Gastrocnemius medialis (tissue), 4 donors: ENCODE data around the gene EDEM1. TPM values are rescaled to one million over a fixed set of nuclear protein-coding genes. Genes with fewer than 3 reads are reported as not detected.

Experiments used
- ATAC-seq, 2 donors: fragments of 150-250 bp; one replicate each; pipeline ENCODE4 v1.9.1; 2016
- DNase-seq, 2 donors: peaks; one replicate each; pipeline ENCODE4 v3.0.0-alpha.2; 2019
- H3K27ac ChIP-seq, 4 donors: fragments of 200-600 bp; sonication (generic); 1 replicate in 1 of 4; 2 replicates in 3 of 4; pipeline ENCODE4 v1.5.1; 2016 to 2018; ENCODE audit warnings: mild to moderate bottlenecking in 2 of 4, moderate library complexity in 1 of 4
- H3K27me3 ChIP-seq, 3 donors: fragments of 200-600 bp; sonication (generic) in 2 of 3; 1 replicate in 1 of 3; 2 replicates in 2 of 3; pipeline versions ENCODE4 v1.5.1 to v1.6.0; 2016 to 2019; ENCODE audit warnings: mild to moderate bottlenecking in 1 of 3, moderate library complexity in 1 of 3
- H3K36me3 ChIP-seq, 2 donors: fragments of 200-600 bp; sonication (generic) in 1 of 2; one replicate each; pipeline ENCODE4 v1.5.1; 2017 to 2018
- H3K4me1 ChIP-seq, 2 donors: fragments of 200-600 bp; sonication (generic) in 1 of 2; one replicate each; pipeline ENCODE4 v1.5.1; 2016 to 2017; ENCODE audit warnings: mild to moderate bottlenecking in 2 of 2
- H3K4me3 ChIP-seq, 4 donors: fragments of 200-600 bp; sonication (generic) in 3 of 4; 1 replicate in 1 of 4; 2 replicates in 3 of 4; pipeline ENCODE4 v1.5.1; 2016 to 2019; ENCODE audit warnings: mild to moderate bottlenecking in 2 of 4
- H3K9me3 ChIP-seq, 3 donors: fragments of 200-600 bp; sonication (generic) in 2 of 3; 1 replicate in 1 of 3; 2 replicates in 2 of 3; pipeline ENCODE4 v1.5.1; 2016 to 2019
- CTCF ChIP-seq, 5 experiments: fragments of 450-650 bp in 3 of 5; fragments of 200-600 bp in 2 of 5; sonication (generic) in 2 of 5; IDR thresholded peaks in 4 of 5; conservative IDR thresholded peaks in 1 of 5; 1 replicate in 4 of 5; 2 replicates in 1 of 5; pipeline ENCODE4 v1.5.1; 2016 to 2019; ENCODE audit warnings: antibody characterized with exemption in 5 of 5, mild to moderate bottlenecking in 3 of 5, moderate library complexity in 3 of 5
- POLR2A ChIP-seq, 2 donors: fragments of 450-650 bp; IDR thresholded peaks; one replicate each; pipeline ENCODE4 v1.6.1; 2017; ENCODE audit warnings: antibody characterized with exemption in 2 of 2, mild to moderate bottlenecking in 2 of 2, moderate library complexity in 2 of 2
- in situ Hi-C, 4 donors: fragments of 200-750 bp; cut with MboI; loops; one replicate each; pipeline versions ENCODE4 v1.15.0 to v1.8.0; 2017; ENCODE audit warnings: low sequenced_read_pairs in 4 of 4
- intact Hi-C: fragments of 100-400 bp; cut with DNase I; formaldehyde crosslinking; loops from one replicate; pipeline ENCODE4 v1.15.1; 2023; ENCODE audit warnings: low total_unique reads
- total RNA-seq, 4 donors: library from RNA; depleted of rRNA; stranded (reverse); fragments of >200 nt; gene quantifications; one replicate each; pipeline versions ENCODE4 v1.1.0 to v1.2.3, GENCODE V29; 2016

Gene EDEM1
- total RNA-seq, 4 donors from 2014 or later = 7.8 to 12.3 (median 11.4) TPM

DNA sequence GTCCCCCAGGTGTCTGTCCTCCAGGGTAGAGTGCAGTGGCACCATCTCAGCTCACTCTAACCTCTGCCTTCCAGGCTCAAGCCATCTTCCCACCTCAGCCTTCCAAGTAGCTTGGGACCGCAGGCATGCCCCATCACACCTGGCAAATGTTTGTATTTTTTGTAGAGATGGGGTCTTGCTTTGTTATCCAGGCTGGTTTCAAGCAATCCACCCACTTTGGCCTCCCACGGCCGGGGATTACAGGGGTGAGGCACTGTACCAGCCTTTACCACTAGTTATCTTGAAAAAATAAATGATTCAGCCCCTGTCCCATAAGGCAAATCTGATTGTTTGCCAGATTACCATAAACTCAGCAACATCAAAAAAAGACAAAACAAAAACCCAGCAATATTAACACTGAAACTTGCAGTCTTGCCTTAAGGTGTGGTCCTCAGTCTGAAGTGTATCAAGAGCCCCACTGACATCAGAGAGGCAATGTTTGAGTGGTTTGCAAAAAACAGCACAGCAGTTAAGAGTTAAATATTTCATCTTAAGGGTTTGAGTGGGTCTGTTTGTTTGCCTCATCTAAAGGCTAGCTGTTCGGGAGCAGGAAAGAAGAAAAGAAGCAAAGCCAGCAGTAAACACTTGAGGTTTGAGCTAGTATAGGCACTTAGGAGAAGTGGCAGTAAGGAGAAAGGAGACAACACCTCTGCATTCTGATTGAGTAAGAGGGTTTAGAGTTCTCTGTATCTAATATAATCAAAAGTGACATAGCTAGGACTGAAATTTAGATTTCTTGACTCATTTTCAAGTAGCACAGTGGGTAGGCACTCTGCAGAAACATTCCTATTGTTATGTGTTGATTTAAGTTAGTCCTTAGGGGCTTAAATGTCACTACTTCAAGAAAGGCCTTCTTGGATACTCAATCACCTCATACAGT, 26.3 kb upstream of the EDEM1 start:
- ATAC-seq (no peak), DNase-seq (no peak)
- in situ Hi-C loops (no loop called here), intact Hi-C loops (no loop called here)
- H3K27me3 ChIP-seq = no peaks in the 10 kb centered on the region
- H3K36me3 ChIP-seq = no peaks in the 10 kb centered on the region
- peak overlapping the region in 1 of 4 donors; percentile 49 for H3K27ac ChIP-seq
- H3K4me3 ChIP-seq = no peak overlapping the region
- H3K9me3 ChIP-seq = no peaks in the 10 kb centered on the region
- TF ChIP-seq CTCF (IDR thresholded peaks at IDR 0.05 in 4 of 5, conservative IDR thresholded peaks at IDR 0.05 in 1 of 5) (no peak), POLR2A (IDR thresholded peaks at IDR 0.05) (no peak)
- peaks cover 66 to 81% of the 10 kb centered on the region in 2 donors for H3K4me1 ChIP-seq

DNA sequence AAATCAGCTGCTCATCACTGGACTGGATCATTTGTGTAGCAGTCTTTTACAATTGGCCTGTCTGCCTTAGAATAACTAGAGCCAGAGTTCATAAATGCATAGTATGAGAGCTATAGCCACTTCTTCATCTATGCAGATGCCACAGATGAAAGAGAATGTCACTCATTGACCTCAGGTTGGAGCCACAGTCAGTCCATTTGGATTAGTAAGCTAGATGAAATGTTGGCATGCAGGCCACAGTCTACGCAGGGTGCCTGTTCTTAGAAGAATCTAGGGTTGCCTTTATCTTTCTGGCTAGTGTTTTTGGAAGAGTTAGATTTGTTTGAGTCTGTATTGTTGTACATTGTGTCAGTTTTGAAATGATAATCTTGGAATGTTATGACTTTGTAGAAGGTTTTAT, 25.4 kb upstream of the EDEM1 start:
- in situ Hi-C loops (no loop called here), intact Hi-C loops (no loop called here)
- Histone ChIP-seq H3K27ac (peak overlapping the region in 1 of 4 donors; percentile 49), H3K4me3 (no peak overlapping the region), H3K4me1 (peaks cover 73 to 81% of the 10 kb centered on the region in 2 donors), H3K36me3 (no peaks in the 10 kb centered on the region), H3K27me3 (no peaks in the 10 kb centered on the region), H3K9me3 (no peaks in the 10 kb centered on the region)
- TF ChIP-seq CTCF (IDR thresholded peaks at IDR 0.05 in 4 of 5, conservative IDR thresholded peaks at IDR 0.05 in 1 of 5) (no peak), POLR2A (IDR thresholded peaks at IDR 0.05) (no peak)
- DNase-seq = no peak
- ATAC-seq = peak in 1 of 2 donors; percentile 21

GRCh38 chr3:5165698-5166097, 21.8 kb upstream of the EDEM1 start:
- H3K36me3 ChIP-seq = peaks cover 0 to 3% of the 10 kb centered on the region in 2 donors
- ATAC-seq = peak; percentile 97 to 98
- peaks cover 65 to 80% of the 10 kb centered on the region in 2 donors for H3K4me1 ChIP-seq
- H3K27me3 ChIP-seq = no peaks in the 10 kb centered on the region
- no peaks in the 10 kb centered on the region for H3K9me3 ChIP-seq
- peak in 1 of 2 donors; percentile 33 for DNase-seq
- peak overlapping the region; percentile 51 to 86 (median 67) for H3K27ac ChIP-seq
- intact Hi-C loops (loop anchor here (2.0 kb wide), 2 partner anchors 21 to 43 kb away; partner anchors contain the start of genes ARL8B and EDEM1), in situ Hi-C loops (no loop called here)
- TF ChIP-seq CTCF (IDR thresholded peaks at IDR 0.05 in 4 of 5, conservative IDR thresholded peaks at IDR 0.05 in 1 of 5) (no peak), POLR2A (IDR thresholded peaks at IDR 0.05) (no peak)
- H3K4me3 ChIP-seq = peak overlapping the region in 1 of 4 donors; percentile 21

- no peaks in the 10 kb centered on the region for H3K9me3 ChIP-seq
- H3K27ac ChIP-seq = peak overlapping the region; percentile 51 to 86 (median 67)
- H3K4me3 ChIP-seq = no peak overlapping the region
- peaks cover 54 to 68% of the 10 kb centered on the region in 2 donors for H3K4me1 ChIP-seq
- no peak for TF ChIP-seq POLR2A (IDR thresholded peaks at IDR 0.05)
- TF ChIP-seq CTCF (IDR thresholded peaks at IDR 0.05 in 4 of 5, conservative IDR thresholded peaks at IDR 0.05 in 1 of 5) = no peak
- in situ Hi-C loops (no loop called here), intact Hi-C loops (no loop called here)
- DNase-seq (no peak), ATAC-seq (no peak)
- H3K36me3 ChIP-seq = peaks cover 0 to 14% of the 10 kb centered on the region in 2 donors
- H3K27me3 ChIP-seq = no peaks in the 10 kb centered on the region
These were observed 20.7 kb upstream of the EDEM1 start for GRCh38 chr3:5166846-5167245.
